ENCODE measurements around the gene CMTM8.

DNA sequence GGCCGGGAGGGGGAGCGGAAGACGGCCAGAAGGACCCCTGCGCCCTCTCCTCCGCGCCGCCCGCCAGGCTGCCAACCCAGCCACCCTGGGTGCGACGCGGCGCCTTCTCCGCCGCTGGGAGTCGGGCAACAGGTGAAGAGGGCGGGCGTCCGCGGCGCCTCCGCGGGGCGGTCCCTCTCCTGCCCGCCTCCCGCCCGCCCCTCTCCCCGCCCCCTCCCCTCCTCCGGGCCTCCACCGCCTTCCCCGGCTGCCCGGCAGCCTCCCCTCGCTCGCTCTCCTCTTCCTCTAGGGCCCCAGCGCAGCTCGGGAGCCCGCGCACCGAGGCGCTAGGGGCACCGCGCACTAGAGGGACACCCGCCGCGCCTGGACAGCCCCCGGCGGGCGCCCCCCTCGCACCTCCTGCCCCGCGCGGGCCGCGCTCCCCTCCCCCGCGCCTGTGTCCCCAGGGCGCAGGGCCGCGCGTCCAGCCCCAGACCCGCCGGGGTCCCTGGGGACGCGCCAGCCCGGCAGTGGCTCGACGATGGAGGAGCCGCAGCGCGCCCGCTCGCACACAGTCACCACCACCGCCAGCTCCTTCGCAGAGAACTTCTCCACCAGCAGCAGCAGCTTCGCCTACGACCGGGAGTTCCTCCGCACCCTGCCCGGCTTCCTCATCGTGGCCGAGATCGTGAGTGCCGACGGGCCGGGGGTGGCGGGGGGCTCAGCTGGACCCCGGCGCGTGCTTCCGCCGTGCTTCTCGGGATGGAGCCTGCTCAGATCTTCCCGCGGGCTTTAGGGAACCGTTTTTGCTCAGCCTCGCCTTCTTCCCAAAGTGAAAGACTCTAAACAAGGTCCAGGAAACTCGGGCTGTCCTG is at the start of gene CMTM8:
- TF ChIP-seq, protein P1, sequence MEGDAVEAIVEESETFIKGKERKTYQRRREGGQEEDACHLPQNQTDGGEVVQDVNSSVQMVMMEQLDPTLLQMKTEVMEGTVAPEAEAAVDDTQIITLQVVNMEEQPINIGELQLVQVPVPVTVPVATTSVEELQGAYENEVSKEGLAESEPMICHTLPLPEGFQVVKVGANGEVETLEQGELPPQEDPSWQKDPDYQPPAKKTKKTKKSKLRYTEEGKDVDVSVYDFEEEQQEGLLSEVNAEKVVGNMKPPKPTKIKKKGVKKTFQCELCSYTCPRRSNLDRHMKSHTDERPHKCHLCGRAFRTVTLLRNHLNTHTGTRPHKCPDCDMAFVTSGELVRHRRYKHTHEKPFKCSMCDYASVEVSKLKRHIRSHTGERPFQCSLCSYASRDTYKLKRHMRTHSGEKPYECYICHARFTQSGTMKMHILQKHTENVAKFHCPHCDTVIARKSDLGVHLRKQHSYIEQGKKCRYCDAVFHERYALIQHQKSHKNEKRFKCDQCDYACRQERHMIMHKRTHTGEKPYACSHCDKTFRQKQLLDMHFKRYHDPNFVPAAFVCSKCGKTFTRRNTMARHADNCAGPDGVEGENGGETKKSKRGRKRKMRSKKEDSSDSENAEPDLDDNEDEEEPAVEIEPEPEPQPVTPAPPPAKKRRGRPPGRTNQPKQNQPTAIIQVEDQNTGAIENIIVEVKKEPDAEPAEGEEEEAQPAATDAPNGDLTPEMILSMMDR (IDR thresholded peaks at IDR 0.05): no peak
- TF ChIP-seq POLR2A (IDR thresholded peaks at IDR 0.05) (peak; percentile 72), POLR2AphosphoS5 (IDR thresholded peaks at IDR 0.05) (peak in 2 of 3 donors; percentile 15 to 57), EP300 (IDR thresholded peaks at IDR 0.05; ENCODE audit: low read depth) (no peak)
